ENCODE data around the gene METTL22.

METTL22 gene

GRCh38 chr16:8590811-8591210 lies 30.7 kb upstream of the METTL22 start:
- Histone ChIP-seq H3K4me3 (replicated peaks; ENCODE audit: insufficient read depth, low read length) (no peak overlapping the region), H3K27ac (replicated peaks) (no peak overlapping the region), H3K27me3 (ENCODE audit: insufficient read depth, poor library complexity, severe bottlenecking) (peaks cover 29% of the 10 kb centered on the region)
- no peak for DNase-seq (ENCODE audit: low read depth in 1 of 2, low spot score in 1 of 2)
- TF ChIP-seq, protein P1, sequence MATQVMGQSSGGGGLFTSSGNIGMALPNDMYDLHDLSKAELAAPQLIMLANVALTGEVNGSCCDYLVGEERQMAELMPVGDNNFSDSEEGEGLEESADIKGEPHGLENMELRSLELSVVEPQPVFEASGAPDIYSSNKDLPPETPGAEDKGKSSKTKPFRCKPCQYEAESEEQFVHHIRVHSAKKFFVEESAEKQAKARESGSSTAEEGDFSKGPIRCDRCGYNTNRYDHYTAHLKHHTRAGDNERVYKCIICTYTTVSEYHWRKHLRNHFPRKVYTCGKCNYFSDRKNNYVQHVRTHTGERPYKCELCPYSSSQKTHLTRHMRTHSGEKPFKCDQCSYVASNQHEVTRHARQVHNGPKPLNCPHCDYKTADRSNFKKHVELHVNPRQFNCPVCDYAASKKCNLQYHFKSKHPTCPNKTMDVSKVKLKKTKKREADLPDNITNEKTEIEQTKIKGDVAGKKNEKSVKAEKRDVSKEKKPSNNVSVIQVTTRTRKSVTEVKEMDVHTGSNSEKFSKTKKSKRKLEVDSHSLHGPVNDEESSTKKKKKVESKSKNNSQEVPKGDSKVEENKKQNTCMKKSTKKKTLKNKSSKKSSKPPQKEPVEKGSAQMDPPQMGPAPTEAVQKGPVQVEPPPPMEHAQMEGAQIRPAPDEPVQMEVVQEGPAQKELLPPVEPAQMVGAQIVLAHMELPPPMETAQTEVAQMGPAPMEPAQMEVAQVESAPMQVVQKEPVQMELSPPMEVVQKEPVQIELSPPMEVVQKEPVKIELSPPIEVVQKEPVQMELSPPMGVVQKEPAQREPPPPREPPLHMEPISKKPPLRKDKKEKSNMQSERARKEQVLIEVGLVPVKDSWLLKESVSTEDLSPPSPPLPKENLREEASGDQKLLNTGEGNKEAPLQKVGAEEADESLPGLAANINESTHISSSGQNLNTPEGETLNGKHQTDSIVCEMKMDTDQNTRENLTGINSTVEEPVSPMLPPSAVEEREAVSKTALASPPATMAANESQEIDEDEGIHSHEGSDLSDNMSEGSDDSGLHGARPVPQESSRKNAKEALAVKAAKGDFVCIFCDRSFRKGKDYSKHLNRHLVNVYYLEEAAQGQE (IDR thresholded peaks at IDR 0.05; ENCODE audit: insufficient replicate concordance, low read depth) = no peak
- TF ChIP-seq SPI1 (IDR thresholded peaks at IDR 0.05; ENCODE audit: borderline replicate concordance, low read depth) = no peak
- TF ChIP-seq GABPA (IDR thresholded peaks at IDR 0.05; ENCODE audit: low read depth) = no peak
- TF ChIP-seq, protein P2, sequence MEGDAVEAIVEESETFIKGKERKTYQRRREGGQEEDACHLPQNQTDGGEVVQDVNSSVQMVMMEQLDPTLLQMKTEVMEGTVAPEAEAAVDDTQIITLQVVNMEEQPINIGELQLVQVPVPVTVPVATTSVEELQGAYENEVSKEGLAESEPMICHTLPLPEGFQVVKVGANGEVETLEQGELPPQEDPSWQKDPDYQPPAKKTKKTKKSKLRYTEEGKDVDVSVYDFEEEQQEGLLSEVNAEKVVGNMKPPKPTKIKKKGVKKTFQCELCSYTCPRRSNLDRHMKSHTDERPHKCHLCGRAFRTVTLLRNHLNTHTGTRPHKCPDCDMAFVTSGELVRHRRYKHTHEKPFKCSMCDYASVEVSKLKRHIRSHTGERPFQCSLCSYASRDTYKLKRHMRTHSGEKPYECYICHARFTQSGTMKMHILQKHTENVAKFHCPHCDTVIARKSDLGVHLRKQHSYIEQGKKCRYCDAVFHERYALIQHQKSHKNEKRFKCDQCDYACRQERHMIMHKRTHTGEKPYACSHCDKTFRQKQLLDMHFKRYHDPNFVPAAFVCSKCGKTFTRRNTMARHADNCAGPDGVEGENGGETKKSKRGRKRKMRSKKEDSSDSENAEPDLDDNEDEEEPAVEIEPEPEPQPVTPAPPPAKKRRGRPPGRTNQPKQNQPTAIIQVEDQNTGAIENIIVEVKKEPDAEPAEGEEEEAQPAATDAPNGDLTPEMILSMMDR (IDR thresholded peaks at IDR 0.05; ENCODE audit: insufficient read depth, low read length) = no peak
- no peak for TF ChIP-seq POLR2AphosphoS5 (IDR thresholded peaks at IDR 0.05; ENCODE audit: low read depth)

GRCh38 chr16:8591451-8591850 lies 30.0 kb upstream of the METTL22 start:
- TF ChIP-seq, protein P2 (IDR thresholded peaks at IDR 0.05; ENCODE audit: insufficient read depth, low read length) = no peak
- TF ChIP-seq, protein P1 (IDR thresholded peaks at IDR 0.05; ENCODE audit: insufficient replicate concordance, low read depth) = no peak
- no peak for TF ChIP-seq SPI1 (IDR thresholded peaks at IDR 0.05; ENCODE audit: borderline replicate concordance, low read depth)
- no peak for TF ChIP-seq POLR2AphosphoS5 (IDR thresholded peaks at IDR 0.05; ENCODE audit: low read depth)
- no peak for TF ChIP-seq GABPA (IDR thresholded peaks at IDR 0.05; ENCODE audit: low read depth)
- peaks cover 29% of the 10 kb centered on the region for H3K27me3 ChIP-seq (ENCODE audit: insufficient read depth, poor library complexity, severe bottlenecking)
- no peak for DNase-seq (ENCODE audit: low read depth in 1 of 2, low spot score in 1 of 2)
- no peak overlapping the region for H3K27ac ChIP-seq (replicated peaks)
- H3K4me3 ChIP-seq (replicated peaks; ENCODE audit: insufficient read depth, low read length) = no peak overlapping the region

- TF ChIP-seq, protein P1 (IDR thresholded peaks at IDR 0.05; ENCODE audit: insufficient replicate concordance, low read depth) = no peak
- TF ChIP-seq POLR2AphosphoS5 (IDR thresholded peaks at IDR 0.05; ENCODE audit: low read depth) (no peak), GABPA (IDR thresholded peaks at IDR 0.05; ENCODE audit: low read depth) (no peak), SPI1 (IDR thresholded peaks at IDR 0.05; ENCODE audit: borderline replicate concordance, low read depth) (no peak)
- TF ChIP-seq, protein P2 (IDR thresholded peaks at IDR 0.05; ENCODE audit: insufficient read depth, low read length) = no peak
- no peak overlapping the region for H3K27ac ChIP-seq (replicated peaks)
- H3K4me3 ChIP-seq (replicated peaks; ENCODE audit: insufficient read depth, low read length) = no peak overlapping the region
Observed at GRCh38 chr16:8594149-8594666, 27.3 kb upstream of the METTL22 start.

More at GRCh38 chr16:8594149-8594666, 27.3 kb upstream of the METTL22 start:
- H3K27me3 ChIP-seq (ENCODE audit: insufficient read depth, poor library complexity, severe bottlenecking) = peaks cover 15% of the 10 kb centered on the region
- no peak for DNase-seq (ENCODE audit: low read depth in 1 of 2, low spot score in 1 of 2)
